ENCODE results near the gene HLCS. TPM values are rescaled to one million over a fixed set of nuclear protein-coding genes. Genes with fewer than 3 reads are reported as not detected.

The HLCS gene
- polyA plus RNA-seq, 1 of the 3 experiments (the other 2 are of a cell fraction): 13.0 TPM

DNA sequence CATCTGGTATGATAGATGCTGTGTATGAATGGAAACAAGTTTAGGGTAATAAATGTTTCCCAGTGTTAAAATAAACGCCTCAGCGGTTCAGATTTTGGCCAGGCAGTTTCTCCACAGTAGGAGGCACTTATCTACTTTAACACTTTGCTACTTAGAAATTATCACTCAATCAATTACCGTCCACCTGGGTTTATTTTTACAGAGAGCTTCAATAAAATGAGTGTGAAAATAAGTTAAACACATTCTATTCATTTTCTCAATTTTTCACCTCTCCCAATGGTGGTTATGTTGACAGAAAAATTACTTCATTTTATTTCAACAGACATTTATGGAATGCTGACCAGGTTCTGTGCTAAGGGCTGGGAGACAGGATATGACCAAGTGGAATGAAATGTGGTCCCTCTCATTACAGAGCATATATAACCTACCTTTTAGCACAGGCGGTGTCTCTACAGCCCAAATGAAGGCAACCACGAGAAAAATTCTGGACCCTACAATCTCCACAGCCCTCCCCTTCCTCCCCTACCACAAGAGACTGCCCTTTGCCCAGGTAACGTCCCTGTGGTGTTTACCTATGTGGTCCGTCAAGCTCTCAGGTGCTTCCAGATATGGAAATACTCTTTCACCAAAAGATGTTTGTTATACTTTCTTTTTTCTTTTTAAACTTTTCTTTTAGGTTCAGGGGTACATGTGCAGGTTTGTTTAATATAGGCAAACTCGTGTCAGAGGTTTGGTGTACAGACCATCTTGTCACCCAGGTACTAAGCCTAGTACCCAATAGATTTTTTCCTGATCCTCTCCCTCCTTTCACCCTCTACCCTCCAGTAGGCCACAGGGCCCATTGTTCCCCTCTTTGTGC lies 105.5 kb downstream of the HLCS start:
- no peaks in the 10 kb centered on the region for H3K79me2 ChIP-seq (ENCODE audit: insufficient read depth)
- no peaks in the 10 kb centered on the region for H4K20me1 ChIP-seq (ENCODE audit: insufficient read depth)
- no peaks in the 10 kb centered on the region for H3K36me3 ChIP-seq (replicated peaks in 1 of 2; ENCODE audit: control insufficient read depth in 1 of 2, insufficient read depth in 2 of 2, low read length in 1 of 2)
- no peaks in the 10 kb centered on the region for H3K27me3 ChIP-seq (ENCODE audit: insufficient read depth)
- CTCF ChIA-PET: no interaction called here
- H3K4me2 ChIP-seq: peak overlapping the region; percentile 33; the same call in 1 of the 2 replicates
- no peaks in the 10 kb centered on the region for H3K9me3 ChIP-seq
- H3K27ac ChIP-seq (ENCODE audit: low read depth in 2 of 2, low read length in 1 of 2): peak overlapping the region in 1 of 2 experiments; percentile 9; a peak in 2 of 4 replicates
- 72% methylated on average over 8 of the region's 8 CpGs for WGBS (ENCODE audit: low lambda C conversion rate)
- no peak overlapping the region; a peak in 1 of 4 replicates for H3K4me3 ChIP-seq (ENCODE audit: low read depth in 2 of 2, low read length in 1 of 2)
- DNase-seq: no peak
- no peak overlapping the region; the same call in 1 of the 2 replicates for H2AFZ ChIP-seq (ENCODE audit: low read depth)
- H3K4me1 ChIP-seq (ENCODE audit: control insufficient read depth in 1 of 2, insufficient read depth in 2 of 2, low read depth in 1 of 2, low read length in 1 of 2): peaks cover 0 to 18% of the 10 kb centered on the region in 2 experiments; a peak in 2 of 4 replicates
- no peaks in the 10 kb centered on the region for H3K9me2 ChIP-seq
- POLR2A ChIA-PET: no interaction called here
- peak overlapping the region; percentile 19; the same call in 1 of the 2 replicates for H3K9ac ChIP-seq
- TF ChIP-seq TCF12 (IDR thresholded peaks at IDR 0.05): peak; percentile 18; the same call in 1 of the 2 replicates
- 0 out of 2 replicates have a peak, but pooled peaks have one; percentile 33 for TF ChIP-seq FOSL2 (IDR thresholded peaks at IDR 0.05; ENCODE audit: borderline replicate concordance, low read depth)
- TF ChIP-seq SMC3 (IDR thresholded peaks at IDR 0.05; ENCODE audit: low read depth, low read length): no peak
- no peaks in the 10 kb centered on the region for H3F3A ChIP-seq (replicated peaks; ENCODE audit: insufficient read depth)

DNA sequence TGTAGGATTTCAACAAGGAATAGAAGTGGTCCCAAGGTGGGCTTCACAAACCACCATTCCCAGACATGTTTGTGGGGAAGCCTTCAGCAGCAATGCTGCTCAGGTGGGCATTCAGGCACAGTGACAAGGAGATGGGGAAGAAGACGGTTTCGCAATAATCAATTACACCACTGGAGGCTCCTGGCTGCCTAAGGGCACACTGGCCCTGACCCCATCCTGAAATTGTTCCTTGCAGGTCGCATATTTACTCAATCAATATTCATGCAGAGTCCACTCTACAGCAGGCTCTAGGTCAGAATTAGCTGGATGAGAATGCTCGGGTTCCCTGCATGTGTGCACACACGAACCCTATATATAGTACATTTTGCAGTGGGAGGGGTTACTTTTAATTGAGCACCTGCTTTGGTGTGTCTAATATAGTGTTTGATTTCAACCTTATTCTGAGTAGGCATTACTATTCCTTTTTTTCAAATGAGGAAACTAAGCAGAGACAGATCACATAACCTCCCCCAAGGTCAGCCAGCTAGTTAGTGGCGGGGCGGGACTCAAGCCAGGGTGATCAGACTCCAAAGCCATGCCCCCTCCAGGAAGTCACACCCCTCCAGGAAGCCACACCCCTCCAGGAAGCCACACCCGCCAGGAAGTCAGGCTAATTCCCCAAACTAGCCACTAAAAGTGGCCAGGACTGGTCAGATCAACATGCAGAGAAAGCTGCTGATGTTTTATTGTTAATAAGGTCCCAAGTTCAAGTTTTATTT lies 106.5 kb downstream of the HLCS start:
- Histone ChIP-seq H3K4me1 (ENCODE audit: control insufficient read depth in 1 of 2, insufficient read depth in 2 of 2, low read depth in 1 of 2, low read length in 1 of 2) (peaks cover 0 to 18% of the 10 kb centered on the region in 2 experiments; a peak in 2 of 4 replicates), H4K20me1 (ENCODE audit: insufficient read depth) (no peaks in the 10 kb centered on the region), H3F3A (replicated peaks; ENCODE audit: insufficient read depth) (no peaks in the 10 kb centered on the region), H2AFZ (ENCODE audit: low read depth) (no peak overlapping the region), H3K27me3 (ENCODE audit: insufficient read depth) (no peaks in the 10 kb centered on the region), H3K27ac (ENCODE audit: low read depth in 2 of 2, low read length in 1 of 2) (peak overlapping the region in 1 of 2 experiments; percentile 9; a peak in 1 of 4 replicates), H3K4me2 (no peak overlapping the region), H3K9ac (no peak overlapping the region), H3K36me3 (replicated peaks in 1 of 2; ENCODE audit: control insufficient read depth in 1 of 2, insufficient read depth in 2 of 2, low read length in 1 of 2) (no peaks in the 10 kb centered on the region), H3K9me3 (no peaks in the 10 kb centered on the region), H3K79me2 (ENCODE audit: insufficient read depth) (no peaks in the 10 kb centered on the region), H3K9me2 (no peaks in the 10 kb centered on the region), H3K4me3 (ENCODE audit: low read depth in 2 of 2, low read length in 1 of 2) (no peak overlapping the region)
- 91% methylated on average over 8 of the region's 8 CpGs for WGBS (ENCODE audit: low lambda C conversion rate)
- CTCF ChIA-PET: no interaction called here
- DNase-seq: peak; percentile 41
- POLR2A ChIA-PET: no interaction called here
- no peak for TF ChIP-seq FOSL2 (IDR thresholded peaks at IDR 0.05; ENCODE audit: borderline replicate concordance, low read depth)
- TF ChIP-seq EZH2phosphoT487 (IDR thresholded peaks at IDR 0.05; ENCODE audit: borderline replicate concordance, low read depth): no peak
- TF ChIP-seq MEF2A (IDR thresholded peaks at IDR 0.05; ENCODE audit: borderline replicate concordance, low read depth): no peak
- TF ChIP-seq, protein P1, sequence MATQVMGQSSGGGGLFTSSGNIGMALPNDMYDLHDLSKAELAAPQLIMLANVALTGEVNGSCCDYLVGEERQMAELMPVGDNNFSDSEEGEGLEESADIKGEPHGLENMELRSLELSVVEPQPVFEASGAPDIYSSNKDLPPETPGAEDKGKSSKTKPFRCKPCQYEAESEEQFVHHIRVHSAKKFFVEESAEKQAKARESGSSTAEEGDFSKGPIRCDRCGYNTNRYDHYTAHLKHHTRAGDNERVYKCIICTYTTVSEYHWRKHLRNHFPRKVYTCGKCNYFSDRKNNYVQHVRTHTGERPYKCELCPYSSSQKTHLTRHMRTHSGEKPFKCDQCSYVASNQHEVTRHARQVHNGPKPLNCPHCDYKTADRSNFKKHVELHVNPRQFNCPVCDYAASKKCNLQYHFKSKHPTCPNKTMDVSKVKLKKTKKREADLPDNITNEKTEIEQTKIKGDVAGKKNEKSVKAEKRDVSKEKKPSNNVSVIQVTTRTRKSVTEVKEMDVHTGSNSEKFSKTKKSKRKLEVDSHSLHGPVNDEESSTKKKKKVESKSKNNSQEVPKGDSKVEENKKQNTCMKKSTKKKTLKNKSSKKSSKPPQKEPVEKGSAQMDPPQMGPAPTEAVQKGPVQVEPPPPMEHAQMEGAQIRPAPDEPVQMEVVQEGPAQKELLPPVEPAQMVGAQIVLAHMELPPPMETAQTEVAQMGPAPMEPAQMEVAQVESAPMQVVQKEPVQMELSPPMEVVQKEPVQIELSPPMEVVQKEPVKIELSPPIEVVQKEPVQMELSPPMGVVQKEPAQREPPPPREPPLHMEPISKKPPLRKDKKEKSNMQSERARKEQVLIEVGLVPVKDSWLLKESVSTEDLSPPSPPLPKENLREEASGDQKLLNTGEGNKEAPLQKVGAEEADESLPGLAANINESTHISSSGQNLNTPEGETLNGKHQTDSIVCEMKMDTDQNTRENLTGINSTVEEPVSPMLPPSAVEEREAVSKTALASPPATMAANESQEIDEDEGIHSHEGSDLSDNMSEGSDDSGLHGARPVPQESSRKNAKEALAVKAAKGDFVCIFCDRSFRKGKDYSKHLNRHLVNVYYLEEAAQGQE (IDR thresholded peaks at IDR 0.05; ENCODE audit: low read depth, low read length): no peak
- no peak for TF ChIP-seq TAF1 (IDR thresholded peaks at IDR 0.05; ENCODE audit: borderline replicate concordance, low read depth, low read length)
- no peak for TF ChIP-seq GATA2 (CRISPR knock-in tag; IDR thresholded peaks at IDR 0.05)
- TF ChIP-seq, protein P2, sequence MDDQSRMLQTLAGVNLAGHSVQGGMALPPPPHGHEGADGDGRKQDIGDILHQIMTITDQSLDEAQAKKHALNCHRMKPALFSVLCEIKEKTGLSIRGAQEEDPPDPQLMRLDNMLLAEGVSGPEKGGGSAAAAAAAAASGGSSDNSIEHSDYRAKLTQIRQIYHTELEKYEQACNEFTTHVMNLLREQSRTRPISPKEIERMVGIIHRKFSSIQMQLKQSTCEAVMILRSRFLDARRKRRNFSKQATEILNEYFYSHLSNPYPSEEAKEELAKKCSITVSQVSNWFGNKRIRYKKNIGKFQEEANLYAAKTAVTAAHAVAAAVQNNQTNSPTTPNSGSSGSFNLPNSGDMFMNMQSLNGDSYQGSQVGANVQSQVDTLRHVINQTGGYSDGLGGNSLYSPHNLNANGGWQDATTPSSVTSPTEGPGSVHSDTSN (IDR thresholded peaks at IDR 0.05): no peak
